Bronchial epithelial cell (primary cell): ENCODE measurements around the gene PSMD8. TPM values are rescaled to one million over a fixed set of nuclear protein-coding genes. Genes with fewer than 3 reads are reported as not detected.

Source experiments
- DNase-seq: peaks from one replicate; pipeline ENCODE4 v3.0.0-alpha.2; 2010; ENCODE audit warnings: low read depth
- FAIRE-seq: peaks from 2 replicates; lab custom pipeline; 2011; peaks lifted over from hg19 to GRCh38; lab: Jason Lieb, UNC
- H3K27me3 ChIP-seq: 2 replicates; pipeline ENCODE4 v1.5.1; 2011; ENCODE audit warnings: low read length; ENCODE audit not compliant: control insufficient read depth, insufficient read depth
- H3K36me3 ChIP-seq: 2 replicates; pipeline ENCODE4 v1.5.1; 2011; ENCODE audit warnings: low read length; ENCODE audit not compliant: control insufficient read depth, insufficient read depth
- H3K4me3 ChIP-seq: 2 replicates; pipeline ENCODE4 v1.5.1; 2011; ENCODE audit warnings: mild to moderate bottlenecking, low read depth, low read length, control low read depth
- CTCF ChIP-seq: IDR thresholded peaks from 2 replicates; pipeline ENCODE4 v1.5.1; 2011; ENCODE audit warnings: mild to moderate bottlenecking, moderate library complexity, low read length, control low read depth, inconsistent platforms; ENCODE audit not compliant: insufficient read depth, severe bottlenecking
- total RNA-seq: library from RNA; depleted of rRNA; stranded (reverse); fragments of >200 nt; gene quantifications from 2 replicates; pipeline ENCODE4 v1.2.1, GENCODE V29; 2014

The PSMD8 gene
- total RNA-seq, 1 donor from 2014 or later, result 260 TPM

DNA sequence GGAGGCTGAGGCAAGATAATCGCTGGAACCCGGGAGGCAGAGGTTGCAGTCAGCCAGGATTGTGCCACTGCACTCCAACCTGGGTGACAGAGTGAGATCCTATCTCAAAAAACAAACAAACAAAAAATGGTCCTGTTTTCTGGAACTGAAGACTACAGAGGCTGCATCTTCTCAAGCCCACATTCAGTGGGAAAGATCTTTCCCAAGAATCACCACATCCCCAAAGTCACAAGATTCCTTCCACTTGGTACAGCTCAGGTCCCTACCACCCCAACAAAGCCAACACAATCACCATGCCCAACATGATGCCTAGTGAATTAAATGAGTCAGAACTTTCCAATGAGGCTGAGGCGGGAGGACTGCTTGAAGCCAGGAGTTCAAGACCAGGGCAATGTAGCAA is 23.5 kb upstream of the PSMD8 start:
- FAIRE-seq, result no peak

DNA sequence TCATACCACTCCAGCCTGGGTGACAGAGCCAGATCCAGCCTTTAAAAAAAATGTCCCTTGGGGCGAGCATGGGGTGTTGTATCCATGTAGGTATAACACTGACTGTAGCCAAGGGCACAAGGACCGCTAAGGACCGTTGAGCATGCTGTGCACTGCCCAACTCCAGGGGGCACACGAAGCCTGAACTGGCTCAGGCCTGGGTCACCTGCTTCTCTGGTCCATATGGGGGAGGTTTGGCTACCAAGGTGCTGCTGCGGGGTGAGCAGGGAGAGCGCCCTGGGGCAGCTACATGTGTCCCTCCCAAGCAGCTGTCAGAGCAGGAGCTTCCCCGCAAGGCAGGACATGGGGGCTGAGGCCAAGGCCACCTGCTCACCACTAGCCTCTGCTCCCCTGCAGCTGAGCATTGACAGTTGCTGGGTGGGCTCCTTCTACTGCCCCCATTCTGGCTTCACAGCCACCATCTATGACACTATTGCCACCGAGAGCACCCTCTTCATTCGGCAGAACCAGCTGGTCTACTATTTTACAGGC is 22.4 kb upstream of the PSMD8 start:
- Histone ChIP-seq H3K27me3 (peaks cover 8% of the 10 kb centered on the region), H3K36me3 (no peaks in the 10 kb centered on the region), H3K4me3 (no peak overlapping the region)
- FAIRE-seq (no peak), DNase-seq (no peak)
- TF ChIP-seq CTCF, result no peak

More for the DNA sequence above, 23.5 kb upstream of the PSMD8 start:
- H3K4me3 ChIP-seq, result no peak overlapping the region
- DNase-seq, result no peak
- no peaks in the 10 kb centered on the region for H3K36me3 ChIP-seq
- no peak for TF ChIP-seq CTCF
- peaks cover 5% of the 10 kb centered on the region for H3K27me3 ChIP-seq

GRCh38 chr19:38352611-38353010 is 21.8 kb upstream of the PSMD8 start:
- peaks cover 8% of the 10 kb centered on the region for H3K27me3 ChIP-seq
- H3K36me3 ChIP-seq, result no peaks in the 10 kb centered on the region
- H3K4me3 ChIP-seq, result no peak overlapping the region
- TF ChIP-seq CTCF, result no peak
- no peak for FAIRE-seq
- no peak for DNase-seq

GRCh38 chr19:38355728-38356725 is 18.3 kb upstream of the PSMD8 start:
- Histone ChIP-seq H3K4me3 (no peak overlapping the region), H3K36me3 (no peaks in the 10 kb centered on the region), H3K27me3 (peaks cover 18% of the 10 kb centered on the region)
- TF ChIP-seq CTCF, result no peak
- FAIRE-seq, result no peak
- no peak for DNase-seq

- no peak overlapping the region for H3K4me3 ChIP-seq
- peaks cover 20% of the 10 kb centered on the region for H3K27me3 ChIP-seq
- TF ChIP-seq CTCF, result no peak
- FAIRE-seq (no peak), DNase-seq (no peak)
- H3K36me3 ChIP-seq, result no peaks in the 10 kb centered on the region
These were observed 16.3 kb upstream of the PSMD8 start for GRCh38 chr19:38358071-38358470.
